GM19023 (cell line): ENCODE data around the gene RNF8.

Experiments
- ATAC-seq: cut with Tn5 transposase; IDR thresholded peaks from one replicate; pipeline ENCODE4 v1.9.1; 2021; ENCODE audit warnings: mild to moderate bottlenecking, moderate library complexity; ENCODE audit not compliant: unreplicated experiment

Gene RNF8

GRCh38 chr6:37357288-37357687 is 3.5 kb downstream of the RNF8 start:
- no peak for ATAC-seq

GRCh38 chr6:37357860-37358259 is 4.1 kb downstream of the RNF8 start:
- no peak for ATAC-seq

- no peak for ATAC-seq
These were observed 5.3 kb downstream of the RNF8 start for GRCh38 chr6:37359039-37359438.

GRCh38 chr6:37362101-37362828 is 8.5 kb downstream of the RNF8 start:
- no peak for ATAC-seq

- ATAC-seq, result no peak
These were observed 12.0 kb downstream of the RNF8 start for GRCh38 chr6:37365791-37366190.

- no peak for ATAC-seq
These were observed 13.1 kb downstream of the RNF8 start for GRCh38 chr6:37366910-37367309.

- ATAC-seq, result no peak
These were observed 15.2 kb downstream of the RNF8 start for GRCh38 chr6:37368961-37369320.

GRCh38 chr6:37369321-37370201 is 15.8 kb downstream of the RNF8 start:
- no peak for ATAC-seq

- no peak for ATAC-seq
These were observed 17.6 kb downstream of the RNF8 start for GRCh38 chr6:37371154-37372083.

GRCh38 chr6:37372116-37372515 is 18.3 kb downstream of the RNF8 start:
- ATAC-seq, result no peak

- ATAC-seq, result no peak
These were observed 20.2 kb downstream of the RNF8 start for GRCh38 chr6:37373822-37374471.

- ATAC-seq, result no peak
These were observed 21.6 kb downstream of the RNF8 start for GRCh38 chr6:37375376-37375775.

- ATAC-seq, result no peak
These were observed 22.4 kb downstream of the RNF8 start for GRCh38 chr6:37376078-37376743.

GRCh38 chr6:37381579-37381978 is 27.8 kb downstream of the RNF8 start:
- no peak for ATAC-seq

GRCh38 chr6:37382994-37383765 is 29.4 kb downstream of the RNF8 start:
- no peak for ATAC-seq

- ATAC-seq, result no peak
These were observed 34.8 kb downstream of the RNF8 start for GRCh38 chr6:37388578-37388977.

- ATAC-seq, result no peak
These were observed 36.1 kb downstream of the RNF8 start for GRCh38 chr6:37389857-37390256.

- no peak for ATAC-seq
These were observed 37.3 kb downstream of the RNF8 start for GRCh38 chr6:37391120-37391519.

GRCh38 chr6:37392821-37393220 is 39.0 kb downstream of the RNF8 start:
- no peak for ATAC-seq
